Glomerular endothelial cell (primary cell): Measurements from ENCODE around the gene CDH12. TPM values are rescaled to one million over a fixed set of nuclear protein-coding genes. Genes with fewer than 3 reads are reported as not detected.
"Not testable (repeated sequence)": the region's sequence is repeated elsewhere in the genome, so short reads cannot be mapped to it uniquely, and the experiment has no call there.

Source experiments
- DNase-seq: peaks from one replicate; pipeline ENCODE4 v3.0.0-alpha.2; 2011; ENCODE audit warnings: low read depth, low spot score; ENCODE audit errors: extremely low read depth
- total RNA-seq: library from RNA; depleted of rRNA; stranded (reverse); fragments of >200 nt; gene quantifications from 2 replicates; pipeline ENCODE4 v1.2.3, GENCODE V29; 2015

Gene CDH12
- total RNA-seq, 1 donor from 2014 or later, result not detected

DNA sequence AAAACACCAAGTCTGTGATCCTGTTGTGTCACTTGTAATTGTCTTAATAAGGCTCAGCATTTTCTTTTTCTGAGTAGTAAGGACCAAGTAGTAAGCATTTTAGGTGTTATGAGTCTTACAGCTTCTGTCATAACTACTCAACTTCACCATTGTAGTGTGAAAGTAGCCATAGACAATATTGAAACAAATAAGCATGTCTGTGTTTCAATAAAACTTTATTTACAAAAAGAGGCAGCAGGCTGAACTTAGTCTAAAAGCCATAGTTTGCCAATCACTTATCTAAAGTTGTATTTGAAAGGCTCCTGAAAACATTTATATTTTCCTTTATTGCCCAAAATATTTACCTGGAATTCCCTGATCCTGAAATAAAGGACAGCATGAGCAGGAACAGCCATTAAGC is 796.1 kb downstream of the CDH12 start:
- DNase-seq, result no peak

GRCh38 chr5:22056601-22057000 is 796.5 kb downstream of the CDH12 start:
- DNase-seq, result no peak

GRCh38 chr5:22053195-22053594 is 799.9 kb downstream of the CDH12 start:
- DNase-seq, result no peak

- DNase-seq, result no peak
These were observed 801.3 kb downstream of the CDH12 start for GRCh38 chr5:22051881-22052280.

DNA sequence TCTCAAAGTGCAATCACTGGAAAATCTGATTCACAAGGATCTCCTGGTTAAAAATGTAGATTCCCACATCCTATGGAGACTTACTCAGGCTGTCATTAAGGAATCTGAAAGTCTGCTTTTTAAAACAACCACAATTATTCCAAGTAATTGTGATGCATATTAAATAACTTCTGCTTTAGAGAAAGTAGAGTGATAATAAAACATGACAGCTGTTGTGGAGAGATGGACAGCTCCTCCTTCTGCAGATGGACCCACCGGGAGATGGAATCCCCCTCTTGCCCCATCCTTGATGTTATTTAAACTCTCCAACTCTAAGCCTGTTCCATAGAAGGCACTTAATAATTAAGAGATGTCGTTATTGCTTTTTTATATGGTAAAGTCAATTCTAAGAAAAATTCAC is 802.2 kb downstream of the CDH12 start:
- no peak for DNase-seq

- no peak for DNase-seq
These were observed 808.9 kb downstream of the CDH12 start for GRCh38 chr5:22044229-22044628.

DNA sequence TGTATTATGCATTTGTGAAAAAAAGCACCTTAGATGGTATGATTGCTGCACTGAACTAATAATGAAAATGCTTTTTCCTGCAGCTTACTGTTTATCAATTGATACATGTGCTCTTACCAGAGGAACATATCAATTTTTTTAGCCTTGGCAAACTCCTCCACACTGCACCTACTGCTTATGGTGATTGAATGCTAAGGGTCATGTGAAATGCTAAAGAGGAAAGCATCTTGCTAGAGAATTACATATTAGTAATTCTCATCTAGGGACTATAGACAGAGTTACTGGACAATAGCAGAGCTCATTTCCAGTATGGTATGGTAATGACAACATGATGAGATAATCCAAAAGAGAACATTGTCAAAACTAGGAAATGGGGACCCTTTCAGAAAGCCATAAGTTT is 817.1 kb downstream of the CDH12 start:
- DNase-seq, result no peak

DNA sequence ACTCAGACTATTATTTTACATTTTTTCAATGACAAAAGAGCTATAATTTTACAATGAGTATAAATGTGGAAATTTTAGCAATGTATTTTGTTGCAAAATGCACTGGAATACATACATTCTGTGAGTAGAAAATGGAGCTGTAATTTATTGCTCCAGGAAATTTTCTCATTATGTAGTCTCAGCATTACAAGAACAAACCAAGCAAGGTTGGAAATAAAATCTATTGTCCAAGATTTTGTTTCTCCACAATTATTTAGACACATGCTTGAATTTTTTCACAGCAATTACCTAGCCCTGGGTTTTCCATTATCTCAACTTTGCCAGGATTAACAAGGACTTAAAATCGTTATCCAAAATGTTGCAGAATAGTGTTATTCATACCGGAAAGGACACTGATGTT is 820.1 kb downstream of the CDH12 start:
- no peak for DNase-seq

- DNase-seq, result no peak
These were observed 829.4 kb downstream of the CDH12 start for GRCh38 chr5:22023784-22024183.

GRCh38 chr5:22012893-22013292 is 840.3 kb downstream of the CDH12 start:
- not testable (repeated sequence) for DNase-seq

GRCh38 chr5:22010808-22011207 is 842.3 kb downstream of the CDH12 start:
- DNase-seq, result not testable (repeated sequence)

GRCh38 chr5:22001097-22001496 is 852.0 kb downstream of the CDH12 start:
- DNase-seq, result not testable (repeated sequence)

GRCh38 chr5:21985799-21986198 is 867.3 kb downstream of the CDH12 start:
- DNase-seq, result not testable (repeated sequence)

GRCh38 chr5:21951571-21951970 is 901.6 kb downstream of the CDH12 start:
- DNase-seq, result not testable (repeated sequence)

- DNase-seq, result no peak
These were observed 922.0 kb downstream of the CDH12 start for GRCh38 chr5:21931116-21931515.

DNA sequence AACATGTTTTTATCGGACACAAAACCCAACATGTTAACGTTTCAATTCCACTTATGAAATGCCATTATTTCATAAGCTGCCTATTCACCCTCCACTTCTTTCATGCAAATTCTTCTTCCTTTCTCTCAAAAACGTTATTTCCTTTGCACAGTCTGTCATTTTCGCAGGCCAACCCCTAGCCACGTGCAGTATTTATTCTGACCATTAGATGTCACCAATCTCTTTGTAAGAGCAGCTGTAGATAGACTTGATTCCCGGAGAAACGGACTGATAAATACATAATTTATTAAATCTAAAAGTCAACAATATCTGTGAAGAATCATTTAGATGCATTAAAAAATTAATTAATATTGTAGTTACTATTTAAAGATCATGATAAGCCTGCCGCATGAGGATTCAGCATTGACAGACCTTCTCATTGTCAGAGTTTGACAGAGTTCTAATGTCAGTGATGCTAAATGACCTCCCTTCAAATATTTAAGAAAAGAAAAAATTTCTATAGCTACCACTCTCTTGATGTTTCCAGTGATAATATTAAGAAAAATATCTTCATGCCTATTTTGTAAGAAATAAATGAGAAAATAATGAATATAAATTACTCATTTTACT is 933.6 kb downstream of the CDH12 start:
- DNase-seq, result peak; percentile 7

DNA sequence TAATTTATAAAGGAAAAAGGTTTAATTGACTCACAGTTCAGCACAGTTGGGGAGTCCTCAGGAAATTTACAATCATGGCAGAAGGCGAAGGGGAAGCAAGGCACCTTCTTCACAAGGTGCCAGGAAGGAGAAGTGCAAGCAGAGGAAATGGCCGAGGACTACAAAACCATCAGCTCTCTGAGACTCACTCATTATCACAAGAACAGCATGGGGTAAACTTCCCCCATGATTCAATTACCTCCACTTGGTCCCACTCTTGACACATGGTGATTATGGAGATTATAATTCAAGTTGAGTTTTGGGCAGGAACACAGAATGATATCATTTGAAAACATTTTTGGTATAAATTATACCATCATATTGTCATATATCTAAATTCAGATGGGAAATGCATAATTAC is 934.7 kb downstream of the CDH12 start:
- DNase-seq, result no peak

DNA sequence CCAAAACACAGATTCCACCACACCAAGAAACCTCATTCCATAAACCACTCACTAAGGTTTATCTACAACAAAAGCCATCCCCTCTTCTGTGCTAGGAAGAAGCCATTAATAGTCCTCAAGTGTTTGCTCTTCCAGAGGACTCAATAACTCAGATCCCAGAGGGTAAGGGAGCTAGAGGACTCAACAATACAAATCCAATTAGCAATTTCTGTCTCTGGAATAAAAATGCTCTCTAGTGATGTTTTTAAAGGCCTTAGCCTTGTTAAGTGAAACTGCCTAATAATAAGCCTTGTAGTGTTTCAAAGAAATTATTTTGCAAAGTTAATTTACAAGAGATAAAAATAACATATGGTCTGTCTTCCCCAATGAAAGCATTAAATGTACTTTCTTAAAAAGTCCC is 942.4 kb downstream of the CDH12 start:
- DNase-seq, result no peak

GRCh38 chr5:21895766-21896350 is 957.3 kb downstream of the CDH12 start:
- DNase-seq, result no peak

DNA sequence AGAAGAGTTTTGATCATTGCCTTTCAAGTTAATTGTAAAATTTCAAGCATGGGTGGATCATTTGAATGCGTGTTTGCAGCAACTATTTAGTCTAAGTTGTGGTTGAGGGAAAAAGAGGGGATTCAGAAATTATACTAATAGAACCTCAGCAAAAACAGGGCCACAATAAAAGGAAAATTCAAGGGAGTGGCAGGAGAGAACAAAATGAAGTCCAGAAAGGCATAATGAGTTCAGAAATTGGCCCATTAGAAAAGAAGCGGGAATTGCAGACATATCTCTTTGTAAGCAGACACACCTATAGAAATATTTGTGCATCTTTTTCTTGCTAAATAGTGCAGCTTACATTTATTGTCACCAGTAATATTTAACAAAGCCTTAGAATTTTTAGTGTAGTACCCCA is 960.0 kb downstream of the CDH12 start:
- DNase-seq, result no peak

GRCh38 chr5:21889581-21889980 is 963.6 kb downstream of the CDH12 start:
- no peak for DNase-seq

- DNase-seq, result no peak
These were observed 970.9 kb downstream of the CDH12 start for GRCh38 chr5:21882074-21882745.
